NCI-H187 (cell line): ENCODE measurements around the gene ALPL.

Experiments used
- DNase-seq, 2 experiments: peaks; one replicate each; lab custom pipeline; 2025; lab: John Stamatoyannopoulos, UW

Gene ALPL

DNA sequence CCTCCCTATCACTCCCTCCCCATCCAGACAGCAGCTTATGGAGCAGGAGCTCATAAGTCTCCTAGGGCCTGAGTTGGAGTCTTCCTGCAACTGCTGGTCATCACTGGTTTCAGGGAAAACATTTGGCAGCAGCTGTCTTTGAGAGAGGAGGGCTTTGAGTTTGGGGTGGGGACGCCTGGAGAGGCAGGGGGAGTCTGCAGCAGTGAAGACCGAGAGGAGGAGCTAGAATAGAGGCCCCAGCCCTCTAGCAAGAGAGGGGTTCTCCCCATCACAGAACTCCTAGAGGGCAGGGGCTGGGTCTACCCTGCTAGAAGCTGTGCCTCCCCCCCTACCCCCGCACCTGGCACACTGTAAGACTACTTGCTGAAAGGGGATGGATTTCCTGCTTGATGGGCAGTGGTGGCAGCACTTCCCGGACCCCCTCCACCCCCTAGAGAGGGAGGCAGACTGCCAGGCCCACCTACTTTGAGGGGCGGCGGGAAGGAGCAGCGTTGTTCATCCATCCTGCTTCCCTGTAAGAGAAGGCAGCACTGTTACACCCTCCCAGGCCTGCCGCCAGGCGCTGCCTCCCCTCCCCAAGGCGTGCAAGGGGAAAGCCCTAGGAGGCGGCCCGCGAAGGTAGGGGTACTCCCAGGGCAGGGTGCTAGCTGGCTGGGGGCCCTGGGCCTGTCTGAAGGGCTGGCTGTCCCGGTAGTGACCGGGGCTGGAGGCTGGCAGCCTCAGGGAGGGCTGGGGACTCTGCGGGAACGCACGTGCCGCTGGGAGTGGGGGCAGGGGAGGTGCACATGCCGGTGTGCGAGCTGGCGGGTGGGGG is 109.5 kb downstream of the ALPL start:
- DNase-seq: no peak

DNA sequence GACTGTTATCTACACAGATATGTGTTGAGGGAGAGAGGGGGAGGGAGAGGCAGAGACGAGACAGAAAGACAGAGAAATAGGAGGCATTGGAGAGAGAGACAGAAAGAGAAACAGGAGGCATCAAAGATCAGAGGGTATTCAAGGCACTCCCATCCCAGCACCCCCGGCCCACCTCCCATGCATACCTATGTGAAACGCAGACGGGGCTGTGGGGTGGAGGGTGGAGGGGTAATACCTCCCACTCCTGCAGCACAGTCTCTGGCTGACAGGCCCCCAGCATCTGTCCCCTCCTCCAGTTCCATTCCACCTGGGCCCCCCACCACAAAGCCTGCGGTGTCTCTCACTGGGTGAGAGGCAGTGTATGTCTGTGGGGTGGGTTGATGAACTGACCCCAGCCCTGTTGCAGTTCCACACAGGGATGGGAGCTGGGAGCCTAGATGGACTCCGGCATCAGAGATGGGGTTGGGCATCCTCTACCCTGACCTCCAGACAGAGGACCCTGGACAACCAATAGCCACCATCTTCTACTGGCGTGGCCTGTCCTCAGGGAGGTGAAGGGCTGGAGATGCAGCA is 110.2 kb downstream of the ALPL start:
- no peak for DNase-seq

DNA sequence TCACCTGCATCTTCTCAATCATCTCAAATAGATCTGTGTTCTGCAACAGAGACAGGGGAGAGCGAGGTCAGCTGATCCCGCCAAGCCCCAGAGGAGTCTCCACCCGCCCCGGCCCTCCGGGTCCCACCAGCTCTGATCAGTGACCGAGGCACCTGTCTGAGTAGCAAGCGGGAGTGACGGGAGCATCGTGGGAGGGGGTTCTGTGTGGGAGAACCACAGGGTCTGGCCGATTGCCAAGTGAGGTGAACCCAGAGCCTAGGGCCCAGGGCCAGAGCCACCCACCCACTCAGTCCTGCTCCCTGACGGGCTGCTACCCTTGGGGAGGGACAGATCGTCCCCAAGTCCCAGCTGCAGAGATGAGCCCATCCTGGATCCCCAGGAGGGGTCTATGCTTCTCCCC is 110.8 kb downstream of the ALPL start:
- DNase-seq: no peak

- DNase-seq: no peak
Observed at GRCh38 chr1:21620496-21620895, 111.3 kb downstream of the ALPL start.

- DNase-seq: no peak
Observed at GRCh38 chr1:21621051-21621450, 111.8 kb downstream of the ALPL start.

GRCh38 chr1:21621761-21622436 is 112.7 kb downstream of the ALPL start:
- DNase-seq: no peak

DNA sequence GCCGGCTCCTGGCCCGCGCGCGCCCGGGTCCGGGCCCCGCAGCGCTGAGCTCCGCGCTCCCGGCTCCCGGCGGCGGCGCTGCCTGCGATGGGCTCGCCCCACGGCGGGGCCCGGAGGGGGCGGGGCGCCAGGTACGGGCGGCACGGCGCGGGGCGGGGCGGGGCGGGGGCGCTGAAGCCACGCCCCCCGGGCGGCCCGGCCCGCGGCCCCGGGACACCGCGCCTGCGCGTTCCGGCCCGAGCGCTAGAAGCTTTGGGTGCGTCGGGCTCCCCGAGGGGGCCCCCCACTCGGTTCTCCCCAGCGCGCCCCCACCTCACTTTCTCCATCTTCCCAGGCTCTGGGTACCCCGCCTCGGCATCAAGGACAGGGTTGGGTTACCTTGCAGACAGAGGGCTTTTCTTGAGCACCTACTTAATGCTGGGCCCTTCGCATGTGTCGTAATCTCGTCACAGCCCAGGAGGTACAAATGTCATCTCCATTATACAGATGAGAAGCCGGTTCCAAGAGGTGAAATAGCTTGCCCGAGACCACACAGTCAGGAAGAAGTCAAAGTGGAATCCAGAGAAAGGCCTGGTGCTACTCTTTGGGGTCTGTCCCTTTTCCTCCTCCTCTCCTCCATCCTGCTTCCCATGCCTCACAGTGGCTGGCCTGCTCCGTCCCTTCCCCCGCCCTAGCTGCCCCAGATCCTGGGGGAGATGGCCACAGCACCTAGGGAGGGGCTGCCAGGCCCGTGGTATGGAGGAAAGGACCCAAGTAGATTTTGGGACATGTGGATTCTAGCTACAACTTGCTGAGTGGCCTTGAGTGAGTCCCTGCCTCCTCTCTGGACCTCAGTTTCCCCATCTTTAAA is 113.5 kb downstream of the ALPL start:
- no peak for DNase-seq

DNA sequence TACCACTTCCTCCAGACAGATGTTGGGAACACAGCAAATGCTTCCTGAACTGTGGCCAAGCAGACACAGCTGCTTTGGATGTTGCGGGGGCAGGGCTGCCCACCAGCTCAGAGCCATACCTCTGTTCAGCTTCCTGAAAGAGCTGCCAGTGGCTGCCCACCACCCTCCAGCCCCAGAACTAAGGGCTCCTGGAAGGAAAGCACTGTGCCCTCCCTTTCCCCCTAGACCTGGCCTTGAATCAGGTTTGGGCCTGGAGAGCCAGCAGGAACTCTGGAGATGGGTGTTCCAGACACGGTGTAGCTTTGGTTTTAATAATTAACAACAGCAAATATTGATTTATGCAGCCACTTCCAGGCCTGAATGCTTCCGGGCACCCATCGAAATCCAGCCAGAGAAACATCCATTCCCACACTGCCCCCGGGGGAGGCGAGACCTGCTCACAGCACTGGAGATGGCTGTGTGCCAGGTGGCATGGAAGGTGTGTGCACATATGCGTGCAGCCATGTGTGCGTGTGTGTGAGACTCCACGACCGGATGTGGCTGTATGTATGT is 114.3 kb downstream of the ALPL start:
- no peak for DNase-seq

DNA sequence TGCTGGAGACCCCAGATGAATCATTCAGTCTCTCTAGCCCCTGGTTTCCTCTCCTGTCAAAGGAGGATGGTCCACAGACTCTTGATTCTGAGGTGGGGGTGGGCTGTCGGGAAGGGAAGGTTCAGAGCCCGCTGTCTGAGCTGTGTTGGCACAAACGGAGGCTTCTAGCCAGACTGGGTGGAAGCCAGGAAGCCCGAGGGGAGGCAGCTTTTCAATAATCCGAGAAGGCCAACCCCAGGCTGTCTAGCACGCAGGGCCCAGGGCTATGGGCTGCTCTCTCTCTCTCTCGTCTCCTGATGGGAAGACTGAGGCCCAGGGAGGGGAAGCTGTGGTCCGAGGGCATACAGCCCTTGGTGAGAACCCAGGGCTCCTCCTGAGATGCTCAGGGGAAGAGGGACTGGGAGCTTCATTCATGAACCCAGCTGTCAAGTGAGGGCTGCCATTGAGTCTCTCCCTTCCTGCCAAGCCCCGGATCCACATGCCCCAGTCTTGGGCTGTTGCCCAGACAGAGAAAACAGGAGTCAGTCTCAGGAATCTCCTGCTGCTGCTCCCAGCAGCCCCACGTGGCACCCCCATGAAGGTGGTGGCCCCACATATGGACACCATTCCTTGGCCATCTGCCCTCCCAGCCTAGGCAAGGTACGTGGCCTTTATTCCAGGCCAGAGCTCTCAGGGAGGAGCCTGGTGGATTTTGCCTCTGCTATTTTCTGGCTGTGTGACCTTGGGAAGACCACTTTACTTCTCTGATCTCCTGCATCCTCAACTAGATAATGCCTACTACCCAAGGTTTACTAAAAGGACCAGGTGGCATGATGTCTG is 115.6 kb downstream of the ALPL start:
- DNase-seq: no peak

- DNase-seq: no peak
Observed at GRCh38 chr1:21625390-21626190, 116.4 kb downstream of the ALPL start.

- DNase-seq: no peak
Observed at GRCh38 chr1:21626921-21627339, 117.7 kb downstream of the ALPL start.
